Stromal cell of bone marrow (primary cell): ENCODE results near the gene UGT3A2.

Source experiments
- DNase-seq: peaks from one replicate; pipeline ENCODE4 v3.0.0-alpha.2; 2012; ENCODE audit warnings: low read depth

UGT3A2 gene, protein sequence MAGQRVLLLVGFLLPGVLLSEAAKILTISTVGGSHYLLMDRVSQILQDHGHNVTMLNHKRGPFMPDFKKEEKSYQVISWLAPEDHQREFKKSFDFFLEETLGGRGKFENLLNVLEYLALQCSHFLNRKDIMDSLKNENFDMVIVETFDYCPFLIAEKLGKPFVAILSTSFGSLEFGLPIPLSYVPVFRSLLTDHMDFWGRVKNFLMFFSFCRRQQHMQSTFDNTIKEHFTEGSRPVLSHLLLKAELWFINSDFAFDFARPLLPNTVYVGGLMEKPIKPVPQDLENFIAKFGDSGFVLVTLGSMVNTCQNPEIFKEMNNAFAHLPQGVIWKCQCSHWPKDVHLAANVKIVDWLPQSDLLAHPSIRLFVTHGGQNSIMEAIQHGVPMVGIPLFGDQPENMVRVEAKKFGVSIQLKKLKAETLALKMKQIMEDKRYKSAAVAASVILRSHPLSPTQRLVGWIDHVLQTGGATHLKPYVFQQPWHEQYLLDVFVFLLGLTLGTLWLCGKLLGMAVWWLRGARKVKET

DNA sequence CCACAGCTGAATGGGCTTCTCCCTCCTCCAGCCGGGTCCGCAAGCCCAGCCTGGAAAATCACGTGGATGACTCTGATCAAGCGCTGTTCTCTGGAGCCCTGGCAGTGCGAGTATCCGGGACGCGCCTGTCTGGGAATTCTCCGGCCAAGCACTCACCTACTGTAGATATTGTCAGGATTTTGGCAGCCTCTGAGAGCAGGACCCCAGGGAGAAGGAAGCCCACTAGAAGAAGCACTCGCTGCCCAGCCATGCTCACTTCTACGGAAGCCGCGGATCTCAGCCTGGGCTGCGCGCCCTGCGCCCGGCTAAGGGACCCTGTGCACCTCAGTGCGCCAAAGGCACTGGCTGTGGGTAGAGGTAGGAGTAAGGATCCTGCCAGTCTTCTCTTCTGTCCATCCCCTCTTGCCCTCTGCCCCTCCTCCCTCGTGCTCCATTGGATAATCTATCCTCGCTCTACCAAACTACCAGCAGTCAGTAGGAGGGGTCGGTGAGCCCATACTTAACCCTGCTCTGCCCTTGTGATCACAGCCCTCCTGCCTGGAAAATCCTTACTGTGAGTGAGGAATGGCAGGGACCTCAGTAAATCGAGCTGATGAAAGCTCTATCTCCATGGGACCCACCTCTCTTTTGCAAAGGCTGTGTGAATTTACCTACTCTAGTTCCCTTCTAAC is at the start of gene UGT3A2:
Gene UGT3A2 (minus strand): TSS at position 343 of the 671 bp plus-strand sequence. CDS start 93 bp downstream, at position 250.
- no peak for DNase-seq

GRCh38 chr5:36111238-36111637 is 44.6 kb upstream of the UGT3A2 start:
- no peak for DNase-seq

- DNase-seq = no peak
Measured at GRCh38 chr5:36108758-36109460, 42.2 kb upstream of the UGT3A2 start.

DNA sequence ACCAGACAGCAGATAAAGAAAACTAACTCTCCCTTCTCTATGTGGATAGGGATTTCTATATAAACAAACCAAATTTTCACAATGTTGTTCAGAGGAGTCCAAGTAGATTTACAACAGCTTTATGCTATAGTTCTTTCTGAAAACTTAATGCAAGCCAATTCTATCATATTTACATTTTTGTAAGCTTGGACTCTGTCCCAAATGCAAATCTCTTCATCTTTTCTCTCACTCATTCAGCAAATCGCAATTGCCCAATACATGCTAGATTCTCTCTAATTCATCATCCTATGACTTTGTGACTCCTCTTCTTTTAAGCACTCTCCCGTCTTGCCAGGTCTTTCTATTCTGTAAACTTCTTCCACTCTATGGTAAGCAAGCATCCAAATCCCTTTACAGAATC is 39.1 kb upstream of the UGT3A2 start:
- no peak for DNase-seq

DNA sequence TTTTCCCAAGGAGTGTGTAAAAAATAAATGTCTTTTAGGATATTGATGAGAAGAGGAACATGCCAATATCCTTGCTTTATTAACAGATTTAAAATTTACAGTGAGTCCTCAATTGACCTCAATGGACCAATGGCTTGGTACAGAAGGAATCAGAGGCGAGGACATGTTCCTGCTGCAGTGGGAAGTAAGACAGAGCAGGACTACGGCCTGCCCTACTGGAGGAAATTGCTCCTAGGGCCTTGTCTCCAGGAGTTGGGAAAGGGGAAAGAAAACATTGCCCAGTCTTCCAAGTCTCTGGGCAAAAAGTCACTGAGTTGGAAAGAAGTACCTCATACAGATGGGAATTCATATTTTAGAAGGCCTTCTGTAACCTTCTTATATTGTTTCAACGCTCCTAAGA is 33.1 kb upstream of the UGT3A2 start:
- DNase-seq = no peak

DNA sequence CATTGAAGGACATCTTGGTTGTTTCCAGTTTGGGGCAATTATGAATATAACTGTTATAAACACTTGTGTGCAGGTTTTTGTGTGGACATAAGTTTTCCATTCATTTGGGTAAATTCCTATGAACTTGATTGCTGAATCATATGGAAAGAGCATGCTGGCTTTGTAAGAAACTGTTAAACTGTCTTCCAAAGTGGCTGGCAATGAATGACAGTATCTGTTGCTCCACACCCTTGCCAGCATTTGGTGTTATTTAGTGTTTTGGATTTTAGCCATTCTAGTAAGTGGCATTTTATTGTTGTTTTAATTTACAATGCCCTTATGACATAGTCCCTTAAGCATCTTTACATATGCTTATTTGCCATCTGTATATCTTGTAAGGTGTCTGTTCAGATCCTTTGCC is 29.8 kb upstream of the UGT3A2 start:
- no peak for DNase-seq

DNA sequence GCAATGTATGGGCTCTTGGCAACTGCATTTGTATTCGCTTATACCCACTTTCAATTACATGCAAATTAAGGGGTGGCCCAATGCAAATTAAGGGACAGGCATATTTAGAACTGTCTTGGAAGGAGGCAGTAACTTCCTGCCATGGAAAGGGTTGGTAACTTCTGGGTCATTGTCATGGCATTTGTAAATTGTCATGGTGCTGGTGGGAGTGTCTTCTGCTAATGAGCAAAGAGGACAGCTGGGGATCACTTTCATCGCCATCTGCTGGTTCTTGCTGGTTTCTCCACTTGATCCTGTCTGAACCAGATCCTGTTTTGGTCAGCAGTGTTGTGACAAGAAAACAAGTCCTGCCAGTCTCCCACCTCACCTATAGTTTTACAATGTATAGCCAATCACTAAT is 23.3 kb upstream of the UGT3A2 start:
- peak; percentile 3 for DNase-seq

DNA sequence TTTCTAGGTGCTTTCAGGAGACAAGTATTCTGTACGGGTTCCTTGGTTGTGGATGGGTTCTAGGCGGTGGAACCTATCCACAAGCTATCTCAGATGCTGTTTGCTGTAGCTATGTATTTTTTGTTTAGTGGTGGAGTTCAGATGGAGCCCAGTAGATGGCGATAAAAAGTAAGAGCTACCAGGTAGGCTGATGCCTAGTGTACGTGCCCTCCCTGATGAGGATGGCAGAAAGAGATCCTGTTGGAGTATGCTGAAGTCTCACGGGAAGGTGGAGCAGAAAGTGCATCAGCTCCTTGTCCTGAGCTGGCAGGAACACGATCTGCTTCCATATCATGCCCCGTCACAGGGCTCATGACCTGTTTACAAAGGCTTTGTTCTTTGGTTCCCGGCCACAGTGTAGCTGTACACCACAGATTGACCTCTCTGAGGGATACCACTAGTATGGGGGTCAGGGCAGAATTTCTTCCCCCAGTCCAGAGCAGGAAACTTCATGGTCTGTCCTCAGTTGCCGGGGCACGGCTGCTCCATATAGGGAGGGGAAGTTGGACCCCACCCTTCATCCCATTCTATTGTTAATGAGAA is 12.6 kb upstream of the UGT3A2 start:
- peak; percentile 17 for DNase-seq

DNA sequence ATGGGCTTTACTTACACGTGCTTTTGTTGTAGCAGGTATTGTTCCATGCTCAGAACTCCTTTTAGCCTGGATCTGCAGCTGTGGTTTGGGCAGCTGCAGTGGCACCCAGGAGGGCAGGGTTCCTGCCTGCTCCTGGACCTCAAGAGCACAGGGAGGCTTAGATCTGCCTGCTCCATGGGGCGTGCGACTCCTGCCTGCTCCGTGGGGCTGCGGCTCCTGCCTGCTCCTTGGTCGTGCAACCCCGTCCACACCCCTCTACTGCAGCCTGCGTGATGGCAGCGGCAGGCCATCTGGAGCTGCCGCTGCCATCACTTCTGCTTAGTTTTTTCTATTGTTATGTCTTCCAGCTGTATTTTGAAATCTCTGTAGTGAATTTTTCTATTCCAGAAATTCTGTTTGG is 11.7 kb upstream of the UGT3A2 start:
- DNase-seq = no peak

DNA sequence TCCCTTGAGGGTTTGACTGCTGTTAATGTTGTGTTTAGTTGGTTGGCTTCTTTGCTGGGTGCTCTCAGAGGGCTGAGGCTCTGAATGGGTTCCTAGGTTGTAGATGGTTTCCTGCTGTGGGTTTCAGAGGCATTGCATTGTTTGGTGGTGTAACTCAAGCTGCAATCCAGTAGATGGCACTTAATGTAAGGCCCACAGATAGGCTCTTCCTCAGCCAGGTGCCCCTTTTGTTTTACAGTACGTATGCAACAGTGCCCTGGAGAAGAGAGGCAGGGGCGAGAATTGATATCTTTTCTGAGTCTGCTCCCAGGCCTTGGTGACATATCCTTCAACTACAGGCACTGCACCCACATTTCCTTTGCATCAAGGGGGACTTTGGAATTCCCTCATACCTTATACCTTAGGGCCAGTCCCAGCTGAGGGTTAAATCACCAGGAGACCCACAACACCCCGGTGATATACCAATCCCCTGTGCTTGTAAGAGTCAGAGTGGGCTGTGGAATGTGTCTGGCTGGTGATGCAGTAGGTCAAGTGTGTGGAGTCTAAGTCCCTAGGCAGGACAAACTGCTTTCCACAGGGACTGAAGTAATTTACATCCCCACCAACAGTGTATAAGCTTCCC is 7.0 kb upstream of the UGT3A2 start:
- no peak for DNase-seq

DNA sequence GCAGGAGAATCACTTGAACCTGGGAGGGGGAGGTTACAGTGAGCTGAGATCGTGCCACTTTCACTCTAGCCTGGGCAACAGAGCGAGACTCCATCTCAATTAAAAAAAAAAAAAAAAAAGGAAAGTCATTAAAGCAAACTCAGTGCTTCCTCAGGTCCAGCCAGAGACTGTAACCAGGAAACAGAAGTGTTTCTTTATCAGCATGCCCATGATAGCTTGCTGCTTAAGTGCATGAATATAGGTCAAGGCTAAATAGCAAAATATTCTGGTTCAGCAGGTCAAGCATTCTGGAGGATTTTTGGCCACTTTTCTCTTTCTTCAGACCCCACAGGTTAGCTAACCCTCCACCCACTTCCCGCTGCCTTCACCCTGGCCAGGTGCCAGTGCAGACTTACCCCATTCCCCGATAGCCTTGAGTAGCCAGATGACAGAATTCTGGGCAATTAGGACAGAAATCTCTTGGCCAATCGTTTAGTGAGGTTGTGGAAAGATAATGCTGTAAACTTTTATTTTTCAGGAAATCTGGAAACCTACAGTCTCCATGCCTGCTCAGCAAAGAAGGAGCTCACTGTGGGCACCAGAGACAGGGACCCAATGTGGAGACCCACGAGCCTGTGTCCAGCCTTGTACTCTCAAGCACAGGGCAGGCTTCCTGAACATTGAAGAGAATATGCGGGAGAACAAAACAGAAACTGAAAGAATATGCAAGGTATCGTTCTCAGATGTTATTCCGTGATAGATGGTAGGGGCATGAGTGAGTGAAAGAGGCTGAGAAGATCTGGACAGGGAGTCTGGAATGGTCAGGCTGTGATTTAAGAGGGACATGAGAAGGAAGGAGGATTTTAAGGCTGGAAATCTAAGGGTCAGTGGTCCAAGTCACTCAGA is 4.2 kb upstream of the UGT3A2 start:
- DNase-seq = no peak

DNA sequence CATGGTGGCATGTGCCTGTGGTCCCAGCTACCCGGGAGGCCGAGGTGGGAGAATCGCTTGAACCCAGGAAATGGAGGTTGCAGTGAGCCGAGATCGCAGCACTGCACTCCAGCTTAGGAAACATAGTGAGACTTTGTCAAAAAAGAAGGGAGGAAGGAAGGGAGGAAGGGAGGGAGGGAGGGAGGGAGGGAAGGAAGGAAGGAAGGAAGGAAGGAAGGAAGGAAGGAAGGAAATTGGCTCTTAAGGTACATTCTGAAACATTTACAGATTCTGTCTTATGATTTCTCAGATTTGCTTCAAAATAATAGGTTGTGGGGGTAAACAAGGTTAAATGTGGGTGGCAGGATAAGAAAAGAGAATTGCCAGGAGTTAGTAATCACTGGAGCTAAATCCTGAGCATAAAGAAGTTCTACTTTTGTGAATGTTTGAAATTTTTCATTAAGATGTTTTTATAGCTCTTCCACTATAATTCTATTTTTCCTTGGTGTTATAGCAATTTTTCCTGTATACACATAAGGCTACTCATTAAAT is 2.1 kb upstream of the UGT3A2 start:
- DNase-seq = no peak

DNA sequence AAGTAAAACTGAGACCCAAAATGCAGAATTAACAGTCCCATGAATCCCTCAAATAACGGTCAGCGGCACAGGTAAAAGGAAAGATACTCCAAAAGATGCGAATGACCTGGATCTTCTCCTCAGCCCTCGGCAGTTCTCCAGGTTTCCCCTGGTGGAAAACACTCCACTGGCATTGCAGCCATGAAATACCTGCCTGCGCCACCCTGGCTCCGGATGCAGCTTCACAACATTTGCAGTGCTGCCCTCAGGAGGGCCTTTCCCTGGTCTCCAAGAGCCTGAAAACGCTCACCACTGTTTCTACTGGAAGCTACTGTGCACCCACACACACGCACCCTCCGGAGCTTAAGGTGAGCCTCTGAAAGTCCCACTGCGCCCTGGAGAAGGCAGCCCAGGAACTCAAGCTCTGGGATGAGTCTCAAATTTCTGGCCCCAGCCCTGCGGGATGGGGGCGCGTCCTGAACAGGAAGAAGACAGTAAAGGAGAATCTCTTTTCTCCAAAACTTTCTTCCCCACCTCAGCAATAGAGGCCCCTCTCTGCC is 612 bp downstream of the UGT3A2 start:
- no peak for DNase-seq

- no peak for DNase-seq
Measured at GRCh38 chr5:36060420-36060887, 6.2 kb downstream of the UGT3A2 start.

- no peak for DNase-seq
Measured at GRCh38 chr5:36059571-36060419, 6.9 kb downstream of the UGT3A2 start.

DNA sequence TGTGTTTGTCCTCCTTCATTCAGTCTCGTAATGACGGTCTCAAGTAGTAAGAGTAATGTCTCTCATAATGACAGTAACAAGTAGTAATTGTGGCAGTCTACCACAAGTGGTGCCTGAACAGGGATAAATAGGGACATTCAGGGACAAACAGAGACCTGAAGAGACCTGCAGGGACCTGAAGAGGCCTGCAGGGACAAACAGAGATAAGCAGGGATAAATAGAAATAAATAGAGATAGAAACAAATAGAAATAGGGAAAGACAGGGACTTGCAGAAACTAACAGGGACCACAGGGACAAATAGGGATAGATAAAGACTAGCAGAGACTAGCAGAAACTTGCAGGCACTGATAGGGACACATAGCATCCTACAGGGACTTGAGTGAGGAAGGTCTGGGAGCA is 7.9 kb downstream of the UGT3A2 start:
- no peak for DNase-seq

- no peak for DNase-seq
Measured at GRCh38 chr5:36057386-36057785, 9.3 kb downstream of the UGT3A2 start.

DNA sequence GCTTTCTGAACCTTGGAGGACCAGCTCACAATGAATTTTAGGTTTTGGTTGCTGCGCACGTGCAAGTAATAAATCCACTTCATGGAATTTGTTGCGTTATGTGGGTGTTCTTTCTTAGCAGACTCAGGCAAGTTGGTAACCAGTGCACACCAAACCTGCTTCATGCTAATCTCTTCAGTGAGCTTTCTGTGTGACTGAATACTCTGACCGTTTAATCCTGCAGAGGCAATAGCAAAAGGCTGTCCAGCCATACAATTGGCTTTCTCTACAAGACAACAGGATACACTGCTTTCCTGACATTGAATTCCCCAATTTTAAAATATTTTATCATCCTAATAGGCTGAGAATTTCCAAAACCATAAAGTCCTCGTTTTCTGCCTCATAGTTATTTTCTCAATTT is 10.3 kb downstream of the UGT3A2 start:
- DNase-seq = no peak

- DNase-seq = no peak
Measured at GRCh38 chr5:36055984-36056383, 10.7 kb downstream of the UGT3A2 start.
